ENCODE measurements around the gene CHMP2A. TPM values are rescaled to one million over a fixed set of nuclear protein-coding genes. Genes with fewer than 3 reads are reported as not detected.
A peak's percentile ranks its signal among the peaks of the same experiment; 100 is the strongest.

The CHMP2A gene
- total and polyA plus RNA-seq, 2 of the 4 experiments (the other 2 are of a cell fraction), result 105 to 183 TPM

GRCh38 chr19:58545286-58546018, 9.5 kb downstream of the CHMP2A start:
- H2BK120ac ChIP-seq (ENCODE audit: low read depth, low read length), result no peak overlapping the region
- peak overlapping the region; percentile 43 for H3K56ac ChIP-seq (ENCODE audit: extremely low read depth, insufficient read depth, low read length)
- peak overlapping the region; percentile 90 for H3K23ac ChIP-seq (ENCODE audit: low read depth, low read length)
- dilution Hi-C loops (cut with HindIII; ENCODE audit: low sequenced_read_pairs, unreplicated experiment), result no loop called here
- intact Hi-C loops (cut with micrococcal nuclease), result loop anchor here (2.0 kb wide), 1 partner anchor 13 kb away; the partner anchor contains the start of gene UBE2M
- H4K8ac ChIP-seq (ENCODE audit: low read depth in 2 of 2, low read length in 2 of 2), result no peak overlapping the region
- H2AFZ ChIP-seq (replicated peaks; ENCODE audit: low read length, poor library complexity), result peak overlapping the region; percentile 78
- H2BK15ac ChIP-seq (ENCODE audit: low read depth, low read length), result no peak overlapping the region
- H3K9ac ChIP-seq (ENCODE audit: low read depth, low read length), result peak overlapping the region; percentile 98
- in situ Hi-C loops (cut with MboI; ENCODE audit: low sequenced_read_pairs), result no loop called here
- peak overlapping the region; percentile 77 for H3K4me3 ChIP-seq (ENCODE audit: insufficient read depth, low read depth, low read length)
- peaks cover 13% of the 10 kb centered on the region for H3K4me1 ChIP-seq (ENCODE audit: control insufficient read depth, insufficient read depth, low read length)
- H4K5ac ChIP-seq (ENCODE audit: low read depth, low read length), result no peak overlapping the region
- POLR2A ChIA-PET (ENCODE audit: unreplicated experiment), result interaction anchor here (0.6 kb wide), 1 partner anchor 153 kb away, joined by 3 read pairs; no protein-coding TSS in a partner anchor
- CTCF ChIA-PET, result no interaction called here
- DNase-seq, result no peak
- no peak overlapping the region for H2BK20ac ChIP-seq (ENCODE audit: low read depth, low read length)
- H3K14ac ChIP-seq (replicated peaks; ENCODE audit: low read depth, low read length), result peak overlapping the region; percentile 78
- H3K4me2 ChIP-seq (ENCODE audit: low read depth, low read length), result peak overlapping the region; percentile 98
- H2BK5ac ChIP-seq (ENCODE audit: low read depth, low read length, poor library complexity, severe bottlenecking), result no peak overlapping the region
- 3% methylated on average over 10 of the region's 21 CpGs; no CpG with 5 or more reads in 1 of the 2 experiments for WGBS, 2 experiments (ENCODE audit: extremely low coverage in 2 of 2, insufficient read length in 1 of 2)
- H3K79me1 ChIP-seq (ENCODE audit: low read depth in 1 of 2, low read length in 2 of 2), result peaks cover 7 to 55% of the 10 kb centered on the region in 2 experiments; a peak in 3 of 4 replicates
- ATAC-seq (ENCODE audit: low read depth), result no peak
- H3K9me3 ChIP-seq (ENCODE audit: control insufficient read depth, insufficient read depth, low read length), result no peaks in the 10 kb centered on the region
- peaks cover 67% of the 10 kb centered on the region for H4K20me1 ChIP-seq (ENCODE audit: insufficient read depth, low read length)
- peaks cover 1% of the 10 kb centered on the region for H3K27me3 ChIP-seq (ENCODE audit: control insufficient read depth, insufficient read depth, low read length)
- H3K18ac ChIP-seq (ENCODE audit: low read depth, low read length), result no peak overlapping the region
- peaks cover 13% of the 10 kb centered on the region for H3K9me1 ChIP-seq (ENCODE audit: insufficient read depth, low read length)
- H4K91ac ChIP-seq (ENCODE audit: insufficient read depth, low read depth, low read length), result no peak overlapping the region
- H3K27ac ChIP-seq (ENCODE audit: insufficient read depth, low read length), result peak overlapping the region; percentile 88
- H3K36me3 ChIP-seq (ENCODE audit: control insufficient read depth, insufficient read depth, low read length), result peaks cover 45% of the 10 kb centered on the region
- BruUV-seq (replicated peaks), result TSS peak; percentile 26
- H3K4ac ChIP-seq (ENCODE audit: low read depth, low read length), result no peak overlapping the region; the same call in 1 of the 2 replicates
- H2AK9ac ChIP-seq (replicated peaks; ENCODE audit: low read depth, low read length, poor library complexity), result peak overlapping the region; percentile 94
- H2AK5ac ChIP-seq (ENCODE audit: low read depth, low read length), result peak overlapping the region; percentile 84
- no peak for TF ChIP-seq POLR2A (IDR thresholded peaks at IDR 0.05; ENCODE audit: low read depth, low read length)
- TF ChIP-seq USF2 (IDR thresholded peaks at IDR 0.05; ENCODE audit: low read depth, low read length), result no peak
- TF ChIP-seq MAZ (IDR thresholded peaks at IDR 0.05; ENCODE audit: borderline replicate concordance, low read depth, low read length), result no peak
- TF ChIP-seq CHD1 (IDR thresholded peaks at IDR 0.05; ENCODE audit: low read depth, low read length), result no peak
- TF ChIP-seq SMC3 (IDR thresholded peaks at IDR 0.05; ENCODE audit: low read depth, low read length), result no peak
- TF ChIP-seq RFX5 (IDR thresholded peaks at IDR 0.05; ENCODE audit: low read depth, low read length), result no peak
- no peak for TF ChIP-seq NFE2L2 (IDR thresholded peaks at IDR 0.05; ENCODE audit: low read depth, low read length)
- no peak for TF ChIP-seq RCOR1 (IDR thresholded peaks at IDR 0.05; ENCODE audit: insufficient replicate concordance, low read length)
- no peak for TF ChIP-seq MAFK (IDR thresholded peaks at IDR 0.05; ENCODE audit: low read depth, low read length)
- no peak for TF ChIP-seq FOS (IDR thresholded peaks at IDR 0.05; ENCODE audit: low read depth, low read length)
- TF ChIP-seq ELK1 (IDR thresholded peaks at IDR 0.05; ENCODE audit: borderline replicate concordance, low read depth, low read length), result no peak
- no peak for TF ChIP-seq CTCF (conservative IDR thresholded peaks at IDR 0.05; ENCODE audit: low read depth, low read length)
- no peak for TF ChIP-seq CEBPB (IDR thresholded peaks at IDR 0.05; ENCODE audit: low read depth, low read length)
- TF ChIP-seq RAD21 (IDR thresholded peaks at IDR 0.05; ENCODE audit: low read length), result no peak
- TF ChIP-seq BHLHE40 (IDR thresholded peaks at IDR 0.05; ENCODE audit: low read depth, low read length), result no peak
